Measurements from ENCODE around the gene CAPN13.

CAPN13 gene

DNA sequence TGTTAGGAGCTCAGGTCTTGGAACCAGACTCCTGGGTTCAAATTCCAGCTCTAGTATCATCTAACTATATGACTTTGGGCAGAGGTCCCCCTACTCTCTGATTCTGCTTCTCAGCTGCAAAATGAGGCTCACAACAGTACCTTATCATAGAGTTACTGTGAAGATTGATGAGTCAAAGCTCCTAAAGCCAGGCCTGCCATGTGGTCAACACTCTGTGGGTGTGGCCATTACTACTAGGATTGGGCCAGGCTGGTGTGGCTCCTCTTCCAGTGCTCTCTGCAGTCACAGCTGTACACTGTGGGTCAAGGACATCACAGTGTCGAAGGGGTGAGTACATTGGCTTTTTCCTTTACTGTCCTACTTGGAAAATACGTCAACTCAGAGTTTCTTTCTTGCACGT, 22.6 kb downstream of the CAPN13 start:
- DNase-seq (no peak), ATAC-seq (ENCODE audit: insufficient read depth, low read depth) (no peak)
- H3K4me1 ChIP-seq (ENCODE audit: insufficient read depth, low read length): no peaks in the 10 kb centered on the region
- peaks cover 34% of the 10 kb centered on the region for H3K27me3 ChIP-seq (ENCODE audit: insufficient read depth, low read length, poor library complexity)
- H4K20me1 ChIP-seq (ENCODE audit: insufficient read depth, low read length): no peaks in the 10 kb centered on the region
- no peak for TF ChIP-seq EZH2 (IDR thresholded peaks at IDR 0.05; ENCODE audit: borderline replicate concordance, low read depth, low read length, severe bottlenecking)
- TF ChIP-seq CTCF (IDR thresholded peaks at IDR 0.05; ENCODE audit: borderline replicate concordance, extremely low read depth, low read length, poor library complexity, severe bottlenecking): no peak
- H3K79me2 ChIP-seq (ENCODE audit: insufficient read depth, low read length): no peaks in the 10 kb centered on the region
- no peak overlapping the region for H3K9ac ChIP-seq (ENCODE audit: low read depth, low read length)
- H3K27ac ChIP-seq (ENCODE audit: low read length): no peak overlapping the region
- H3K9me3 ChIP-seq (ENCODE audit: insufficient read depth, low read length, severe bottlenecking): no peaks in the 10 kb centered on the region
- H2AFZ ChIP-seq (ENCODE audit: low read depth, low read length): no peak overlapping the region
- no peaks in the 10 kb centered on the region for H3K36me3 ChIP-seq (ENCODE audit: insufficient read depth, low read length)
- no peak overlapping the region for H3K4me3 ChIP-seq (ENCODE audit: low read depth in 1 of 2, low read length in 2 of 2)
- no peak overlapping the region for H3K4me2 ChIP-seq (ENCODE audit: insufficient read depth, low read length)

DNA sequence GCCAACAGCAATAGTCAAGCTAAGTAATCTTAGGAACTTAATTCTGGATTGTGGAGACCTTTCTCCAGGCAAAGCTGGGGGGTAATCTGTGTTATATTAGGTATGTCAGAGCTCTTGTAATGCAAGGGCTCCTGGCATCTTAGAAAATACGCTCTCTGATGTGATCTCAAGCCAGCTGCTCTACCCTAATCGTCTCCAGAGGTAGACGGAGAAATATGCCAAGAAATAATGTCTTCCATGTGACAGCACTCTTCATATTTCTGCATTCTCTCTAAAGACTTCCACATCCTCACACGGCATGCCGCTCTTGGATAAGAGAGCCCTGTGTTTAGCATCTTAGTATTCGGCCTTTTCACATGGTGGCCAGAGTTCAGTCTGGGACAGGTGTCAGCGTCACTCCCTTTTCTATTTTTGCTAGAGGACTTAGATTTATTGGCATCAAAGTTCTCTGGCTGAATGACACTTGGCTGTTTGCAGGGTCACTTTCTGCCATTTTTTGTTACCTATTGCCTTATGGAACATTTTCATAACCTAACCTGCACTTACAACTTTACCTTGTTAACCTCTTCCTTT, 25.2 kb downstream of the CAPN13 start:
- TF ChIP-seq CTCF (IDR thresholded peaks at IDR 0.05; ENCODE audit: borderline replicate concordance, extremely low read depth, low read length, poor library complexity, severe bottlenecking) (no peak), EZH2 (IDR thresholded peaks at IDR 0.05; ENCODE audit: borderline replicate concordance, low read depth, low read length, severe bottlenecking) (no peak)
- no peak overlapping the region for H3K4me3 ChIP-seq (ENCODE audit: low read depth in 1 of 2, low read length in 2 of 2)

GRCh38 chr2:30781451-30781850, 25.8 kb downstream of the CAPN13 start:
- no peak for DNase-seq
- no peaks in the 10 kb centered on the region for H3K36me3 ChIP-seq (ENCODE audit: insufficient read depth, low read length)
- H3K27me3 ChIP-seq (ENCODE audit: insufficient read depth, low read length, poor library complexity): peaks cover 24% of the 10 kb centered on the region
- H3K79me2 ChIP-seq (ENCODE audit: insufficient read depth, low read length): no peaks in the 10 kb centered on the region
- H3K4me2 ChIP-seq (ENCODE audit: insufficient read depth, low read length): no peak overlapping the region
- H3K4me1 ChIP-seq (ENCODE audit: insufficient read depth, low read length): no peaks in the 10 kb centered on the region
- H3K9ac ChIP-seq (ENCODE audit: low read depth, low read length): no peak overlapping the region
- no peak for ATAC-seq (ENCODE audit: insufficient read depth, low read depth)
- no peaks in the 10 kb centered on the region for H3K9me3 ChIP-seq (ENCODE audit: insufficient read depth, low read length, severe bottlenecking)
- no peak overlapping the region for H2AFZ ChIP-seq (ENCODE audit: low read depth, low read length)
- H3K27ac ChIP-seq (ENCODE audit: low read length): no peak overlapping the region
- TF ChIP-seq CTCF (IDR thresholded peaks at IDR 0.05; ENCODE audit: borderline replicate concordance, extremely low read depth, low read length, poor library complexity, severe bottlenecking): no peak
- TF ChIP-seq EZH2 (IDR thresholded peaks at IDR 0.05; ENCODE audit: borderline replicate concordance, low read depth, low read length, severe bottlenecking): no peak
- no peak overlapping the region for H3K4me3 ChIP-seq (ENCODE audit: low read depth in 1 of 2, low read length in 2 of 2)
- H4K20me1 ChIP-seq (ENCODE audit: insufficient read depth, low read length): no peaks in the 10 kb centered on the region

More for the DNA sequence above, 25.2 kb downstream of the CAPN13 start:
- no peak for DNase-seq
- Histone ChIP-seq H3K9me3 (ENCODE audit: insufficient read depth, low read length, severe bottlenecking) (no peaks in the 10 kb centered on the region), H3K36me3 (ENCODE audit: insufficient read depth, low read length) (no peaks in the 10 kb centered on the region), H3K9ac (ENCODE audit: low read depth, low read length) (no peak overlapping the region), H3K4me1 (ENCODE audit: insufficient read depth, low read length) (no peaks in the 10 kb centered on the region), H3K27ac (ENCODE audit: low read length) (no peak overlapping the region), H3K4me2 (ENCODE audit: insufficient read depth, low read length) (no peak overlapping the region), H3K79me2 (ENCODE audit: insufficient read depth, low read length) (no peaks in the 10 kb centered on the region), H2AFZ (ENCODE audit: low read depth, low read length) (no peak overlapping the region), H4K20me1 (ENCODE audit: insufficient read depth, low read length) (no peaks in the 10 kb centered on the region), H3K27me3 (ENCODE audit: insufficient read depth, low read length, poor library complexity) (peaks cover 24% of the 10 kb centered on the region)
- no peak for ATAC-seq (ENCODE audit: insufficient read depth, low read depth)
